ENCODE measurements around the gene ARL4D.

The ARL4D gene

DNA sequence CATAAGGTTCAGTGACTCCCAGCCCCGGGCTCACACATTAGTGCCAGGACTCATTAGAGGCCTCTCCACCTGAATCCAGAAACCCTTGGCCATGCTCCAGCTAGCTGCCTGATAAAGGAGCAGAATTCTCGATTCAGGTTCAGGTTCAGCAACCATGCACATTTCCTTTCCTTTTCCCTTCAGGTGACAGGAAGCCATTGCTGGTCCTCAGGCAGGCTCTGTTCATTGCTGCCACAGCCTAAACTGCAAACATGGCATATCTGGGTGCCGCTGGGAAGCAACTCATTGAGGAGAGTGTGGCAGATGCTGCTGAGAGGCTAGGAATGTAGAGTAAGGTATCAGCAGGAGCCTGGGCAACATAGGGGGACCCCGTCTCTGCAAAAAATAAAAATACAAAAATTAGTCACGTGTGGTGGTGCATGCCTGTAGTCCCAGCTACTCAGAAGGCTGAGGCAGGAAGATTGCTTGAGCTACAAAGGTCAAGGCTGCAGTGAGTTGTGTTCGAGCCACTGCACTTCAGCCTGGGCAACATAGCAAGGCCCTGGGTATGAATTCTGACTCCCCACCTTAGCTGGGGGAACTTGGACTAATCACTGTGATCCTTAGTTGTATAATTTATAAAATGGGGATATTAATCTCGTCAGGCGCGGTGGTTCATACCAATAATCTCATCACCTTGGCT lies 28.7 kb downstream of the ARL4D start:
- no peak for DNase-seq (ENCODE audit: low read depth in 2 of 2)

- no peak for DNase-seq (ENCODE audit: low read depth in 2 of 2)
Measured at GRCh38 chr17:43428524-43428923, 29.7 kb downstream of the ARL4D start.

GRCh38 chr17:43430936-43431713 lies 32.3 kb downstream of the ARL4D start:
- no peak for DNase-seq (ENCODE audit: low read depth in 2 of 2)

DNA sequence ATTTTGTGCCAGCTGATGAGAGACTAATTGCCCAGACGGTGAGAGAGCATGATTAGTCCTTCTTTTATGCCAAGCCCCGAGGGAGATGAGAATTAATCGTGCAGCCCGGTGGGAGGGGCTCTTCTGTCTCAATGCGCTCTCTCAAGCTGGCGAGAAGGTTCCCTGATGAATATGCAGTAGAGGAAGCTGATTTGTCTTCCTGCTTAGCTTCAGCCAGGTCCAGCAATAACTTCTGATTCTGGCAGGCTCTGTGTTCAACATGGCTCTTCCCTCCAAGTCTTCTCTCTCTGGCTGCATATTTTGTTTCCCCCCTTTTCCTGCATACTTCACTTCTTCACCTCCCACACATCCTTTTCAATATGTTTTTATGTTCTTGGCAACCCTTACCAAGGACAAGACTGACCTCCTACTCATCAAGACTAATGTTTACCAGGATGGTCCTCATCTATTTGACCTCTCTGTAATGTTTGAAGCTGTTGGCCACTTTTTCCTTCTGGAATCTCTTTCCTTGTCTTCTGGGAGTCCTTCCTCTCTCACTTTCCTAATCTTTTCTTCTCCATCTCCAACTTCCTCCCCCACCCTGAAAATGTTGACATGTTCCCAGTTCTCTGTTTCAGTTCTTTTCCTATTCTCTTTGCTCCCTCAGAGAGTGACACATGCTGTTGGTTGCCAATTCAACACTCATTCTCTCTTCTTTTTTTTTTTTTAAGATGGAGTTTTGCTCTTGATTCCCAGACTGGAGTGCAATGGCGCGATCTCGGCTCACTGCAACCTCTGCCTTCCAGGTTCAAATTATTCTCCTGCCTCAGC lies 33.1 kb downstream of the ARL4D start:
- DNase-seq (ENCODE audit: low read depth in 2 of 2): no peak

- no peak for DNase-seq (ENCODE audit: low read depth in 2 of 2)
Measured at GRCh38 chr17:43434902-43435319, 36.1 kb downstream of the ARL4D start.

DNA sequence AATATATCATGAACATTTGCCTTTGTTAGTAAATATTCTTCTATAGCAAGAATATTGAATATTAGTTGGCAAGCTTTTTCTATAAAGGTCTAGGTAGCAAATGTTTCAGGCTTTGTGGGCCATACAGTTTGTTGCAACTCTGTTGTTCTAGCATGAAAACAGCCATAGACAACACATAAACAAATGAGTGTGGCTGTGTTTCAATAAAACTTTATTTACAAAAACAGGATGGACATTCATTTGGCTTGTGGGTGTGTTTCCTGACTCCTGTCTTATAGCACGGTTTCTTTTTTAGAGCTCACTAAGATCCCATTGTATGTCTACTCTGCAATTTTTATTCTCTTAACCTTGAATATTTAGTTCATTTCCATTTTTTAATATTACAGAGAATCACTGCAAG lies 39.0 kb downstream of the ARL4D start:
- DNase-seq (ENCODE audit: low read depth in 2 of 2): no peak

DNA sequence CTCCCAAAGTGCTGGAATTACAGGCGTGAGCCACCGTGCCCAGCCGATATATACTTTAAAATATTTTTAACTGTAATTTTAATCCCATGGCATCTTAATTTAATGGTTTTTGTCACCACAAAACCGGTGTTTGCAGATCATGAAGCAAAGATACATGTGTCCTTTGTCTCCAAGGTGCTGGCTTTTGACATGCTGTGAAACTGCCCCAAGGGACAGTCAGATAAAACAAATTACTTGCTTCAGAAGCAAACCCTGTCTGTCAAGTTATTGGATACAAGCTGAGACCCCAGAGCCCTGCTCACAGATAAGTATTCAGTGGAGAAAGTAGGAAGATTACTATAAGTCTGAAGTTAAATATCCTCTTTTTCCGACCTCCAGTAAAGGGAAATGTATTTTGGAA lies 39.8 kb downstream of the ARL4D start:
- DNase-seq (ENCODE audit: low read depth in 2 of 2): no peak

DNA sequence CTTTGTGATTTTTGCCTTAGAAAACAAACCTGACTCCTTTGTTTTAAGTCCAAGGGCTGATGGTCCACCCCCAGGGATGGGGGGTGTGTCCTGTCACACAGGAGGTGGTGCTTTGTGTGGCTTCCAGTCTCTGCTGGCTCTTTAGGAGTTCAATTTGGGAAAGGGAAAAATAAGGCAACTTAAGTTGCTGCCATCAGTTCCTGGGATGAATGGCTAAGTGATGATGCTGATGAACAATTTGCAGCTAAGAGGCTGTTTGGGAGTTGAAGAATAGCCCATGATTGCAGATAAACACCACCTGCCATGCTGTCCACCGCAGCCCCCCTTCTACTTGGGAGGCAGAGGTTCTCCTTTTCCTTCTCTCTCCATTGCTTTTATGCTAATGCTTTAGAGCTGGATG lies 40.2 kb downstream of the ARL4D start:
- no peak for DNase-seq (ENCODE audit: low read depth in 2 of 2)

DNA sequence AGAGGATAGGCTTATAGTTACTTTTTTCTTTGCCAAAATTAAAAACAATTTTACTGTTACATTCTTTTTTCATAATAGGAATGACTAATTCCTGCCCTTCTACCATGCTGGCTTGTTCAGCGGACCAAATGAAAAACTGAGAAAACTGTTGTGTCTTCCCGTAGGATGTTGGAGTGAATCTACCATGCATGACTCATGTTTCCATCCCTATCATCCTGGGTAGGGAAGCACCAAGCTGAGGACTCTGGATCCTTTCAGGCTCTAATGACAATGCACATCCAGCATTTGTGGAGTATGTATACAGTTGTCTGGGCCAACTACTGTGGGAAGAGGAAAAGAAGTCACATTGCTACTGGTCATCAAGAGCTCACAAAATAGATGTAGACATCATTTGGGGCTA lies 43.9 kb downstream of the ARL4D start:
- no peak for DNase-seq (ENCODE audit: low read depth in 2 of 2)

- no peak for DNase-seq (ENCODE audit: low read depth in 2 of 2)
Measured at GRCh38 chr17:43443381-43443780, 44.6 kb downstream of the ARL4D start.

GRCh38 chr17:43444223-43445008 lies 45.6 kb downstream of the ARL4D start:
- no peak for DNase-seq (ENCODE audit: low read depth in 2 of 2)

DNA sequence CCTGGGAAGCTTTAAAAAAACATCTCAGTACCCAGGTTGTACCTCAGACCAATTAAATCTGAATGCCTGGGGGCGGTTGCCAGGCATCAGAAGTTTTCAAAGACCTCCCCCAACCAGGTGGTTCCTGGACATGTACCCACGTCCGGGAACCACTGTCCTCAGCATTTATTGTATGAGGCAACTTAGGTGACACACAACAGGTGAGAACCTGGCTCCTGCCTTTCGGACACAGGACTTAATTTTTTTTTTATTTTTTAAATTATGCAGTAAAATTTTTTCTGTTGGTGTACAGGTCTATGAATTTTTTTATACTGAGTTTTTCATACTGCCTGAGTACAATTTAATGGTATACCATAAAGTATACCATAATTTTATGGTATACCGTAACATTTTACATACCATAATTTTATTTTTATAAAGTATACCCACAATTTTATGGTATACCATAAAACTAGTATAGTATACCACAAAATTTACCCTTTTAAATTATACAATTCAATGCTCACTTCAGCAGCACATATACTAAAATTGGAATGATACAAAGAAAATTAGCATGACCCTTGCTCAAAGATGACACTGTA lies 46.3 kb downstream of the ARL4D start:
- no peak for DNase-seq (ENCODE audit: low read depth in 2 of 2)

DNA sequence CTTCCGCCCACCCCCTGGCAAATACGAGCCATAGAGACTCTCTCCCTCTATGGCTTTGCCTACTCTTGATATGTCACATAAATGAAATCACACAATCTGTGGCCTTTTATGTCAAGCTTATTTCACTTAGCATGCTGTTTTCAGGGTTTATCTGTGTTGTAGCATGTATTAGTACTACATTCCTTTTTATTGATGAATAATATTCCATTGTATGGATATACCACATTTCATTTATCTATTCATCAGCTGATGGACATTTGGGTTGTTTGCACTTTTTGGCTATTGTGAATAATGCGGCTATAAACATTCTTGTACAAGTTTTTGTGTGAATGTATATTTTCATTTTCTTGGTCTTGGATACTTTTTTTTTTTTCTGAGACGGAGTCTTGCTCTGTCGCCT lies 48.0 kb downstream of the ARL4D start:
- no peak for DNase-seq (ENCODE audit: low read depth in 2 of 2)

DNA sequence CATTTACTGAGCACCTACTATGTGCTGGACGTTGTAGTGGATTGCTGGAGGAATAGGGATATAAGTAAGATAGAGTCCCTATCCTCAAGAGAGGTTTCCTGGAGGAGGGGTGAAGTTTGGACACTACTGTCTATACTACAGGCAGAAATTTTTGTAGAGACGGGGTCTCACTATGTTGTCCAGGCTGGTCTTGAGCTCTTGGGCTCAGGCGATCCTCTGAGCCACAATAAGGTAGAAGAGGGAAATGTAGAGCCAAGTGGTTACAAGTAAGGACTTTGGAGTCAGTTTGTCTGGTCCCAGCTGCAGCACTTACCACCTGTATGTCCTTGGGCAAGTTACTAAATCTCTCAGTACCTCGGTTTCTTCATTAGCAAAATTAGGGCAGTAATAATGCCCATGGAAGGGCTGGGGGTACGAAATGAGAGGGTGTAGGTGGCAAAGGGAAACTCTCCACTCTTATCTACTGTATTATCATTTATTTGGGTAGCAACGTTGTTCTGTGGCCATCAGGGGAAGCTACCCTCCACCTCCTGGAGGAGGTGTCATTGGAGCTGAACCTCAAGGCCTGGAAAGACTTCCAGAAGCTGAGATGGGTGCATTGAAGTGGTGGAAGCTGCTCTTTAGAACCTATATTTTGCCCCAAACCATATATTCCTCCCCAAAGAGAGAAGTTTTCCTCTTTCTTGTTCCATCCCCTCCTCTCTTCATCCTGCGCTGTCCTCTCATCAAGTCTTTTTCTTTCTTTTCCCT lies 50.1 kb downstream of the ARL4D start:
- DNase-seq (ENCODE audit: low read depth in 2 of 2): no peak

DNA sequence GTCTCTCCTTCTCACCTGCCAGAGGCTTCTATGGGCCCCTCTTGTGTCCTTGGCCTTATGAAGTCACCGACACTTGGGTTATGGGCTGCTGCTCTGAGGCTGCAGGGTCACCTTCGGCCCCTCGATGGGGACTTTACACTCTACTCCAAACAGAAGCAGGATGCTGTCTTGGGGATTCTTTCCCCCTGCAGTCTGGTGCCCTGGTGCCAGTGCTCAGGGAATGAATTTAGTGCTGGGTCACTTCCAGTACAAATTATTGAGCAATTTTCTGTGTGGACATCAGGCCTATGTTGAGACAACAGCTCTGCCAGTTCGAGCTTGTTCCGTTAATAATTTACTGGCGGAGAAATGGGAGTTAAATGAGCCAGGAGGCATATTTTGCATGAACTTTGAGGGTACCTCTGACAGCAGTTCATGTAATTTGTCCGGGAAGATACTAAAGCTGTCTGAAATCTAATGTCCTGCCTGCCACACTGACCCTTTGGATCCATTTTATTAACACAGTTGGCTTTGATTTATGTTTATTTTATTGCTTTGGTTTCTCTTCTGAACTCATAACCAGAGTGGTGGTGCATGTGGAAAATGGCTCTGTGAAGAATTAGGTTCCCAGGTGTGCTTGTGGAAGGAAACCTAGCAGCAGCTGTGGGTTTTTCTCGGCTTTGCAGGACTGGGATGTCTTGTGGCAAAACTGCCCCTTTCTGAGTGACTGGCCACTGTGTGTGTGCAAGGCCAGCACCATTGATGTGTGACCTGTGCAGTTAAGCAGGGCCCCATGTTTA lies 50.9 kb downstream of the ARL4D start:
- DNase-seq (ENCODE audit: low read depth in 2 of 2): no peak
